GM23338 (cell line): ENCODE results near the gene FYCO1.

Experiments used
- CREB1 ChIP-seq: fragments of 250-450 bp; sonication (Bioruptor Pico); IDR thresholded peaks from 2 replicates; pipeline ENCODE4 v1.5.0; 2020; ENCODE audit warnings: low read depth, mild to moderate bottlenecking, moderate library complexity
- EZH2 ChIP-seq: fragments of 200-600 bp; sonication (generic); IDR thresholded peaks from one replicate; pipeline ENCODE4 v1.8.0; 2017; ENCODE audit warnings: antibody characterized with exemption, mild to moderate bottlenecking, low read depth; ENCODE audit not compliant: unreplicated experiment
- EZH2phosphoT487 ChIP-seq: fragments of 200-600 bp; sonication (generic); IDR thresholded peaks from one replicate; pipeline ENCODE4 v1.8.1; 2018; ENCODE audit warnings: antibody characterized with exemption; ENCODE audit not compliant: unreplicated experiment
- POLR2AphosphoS5 ChIP-seq: IDR thresholded peaks from 2 replicates; pipeline ENCODE4 v1.6.1; 2016; ENCODE audit warnings: antibody characterized with exemption, low read depth
- REST ChIP-seq: IDR thresholded peaks from one replicate; pipeline ENCODE4 v1.6.1; 2018; ENCODE audit warnings: antibody characterized with exemption; ENCODE audit not compliant: unreplicated experiment
- STAT1 ChIP-seq: IDR thresholded peaks from one replicate; pipeline ENCODE4 v1.6.1; 2016; ENCODE audit warnings: antibody characterized with exemption; ENCODE audit not compliant: unreplicated experiment
- ZNF114 ChIP-seq: fragments of 250-450 bp; sonication (Bioruptor Pico); IDR thresholded peaks from 2 replicates; pipeline ENCODE4 v1.5.0; 2020; ENCODE audit warnings: mild to moderate bottlenecking, moderate library complexity
- TF ChIP-seq, protein P1 (sequence below), 2 experiments: fragments of 200-600 bp in 1 of 2; sonication (generic) in 1 of 2; conservative IDR thresholded peaks; 2 replicates each; pipeline versions ENCODE4 v1.5.1 to v1.6.1; 2016 to 2017; ENCODE audit warnings: antibody characterized with exemption in 2 of 2, low read depth in 2 of 2, mild to moderate bottlenecking in 2 of 2, moderate library complexity in 1 of 2
- TF ChIP-seq, protein P2 (sequence below): IDR thresholded peaks from 2 replicates; pipeline ENCODE4 v1.6.1; 2016; ENCODE audit warnings: antibody characterized with exemption
- TF ChIP-seq, protein P3 (sequence below): fragments of 250-450 bp; sonication (Bioruptor Pico); IDR thresholded peaks from 2 replicates; pipeline ENCODE4 v1.5.0; 2020; ENCODE audit warnings: mild to moderate bottlenecking, moderate library complexity

GRCh38 chr3:45868650-45869049, 127.0 kb downstream of the FYCO1 start:
- TF ChIP-seq, protein P1, sequence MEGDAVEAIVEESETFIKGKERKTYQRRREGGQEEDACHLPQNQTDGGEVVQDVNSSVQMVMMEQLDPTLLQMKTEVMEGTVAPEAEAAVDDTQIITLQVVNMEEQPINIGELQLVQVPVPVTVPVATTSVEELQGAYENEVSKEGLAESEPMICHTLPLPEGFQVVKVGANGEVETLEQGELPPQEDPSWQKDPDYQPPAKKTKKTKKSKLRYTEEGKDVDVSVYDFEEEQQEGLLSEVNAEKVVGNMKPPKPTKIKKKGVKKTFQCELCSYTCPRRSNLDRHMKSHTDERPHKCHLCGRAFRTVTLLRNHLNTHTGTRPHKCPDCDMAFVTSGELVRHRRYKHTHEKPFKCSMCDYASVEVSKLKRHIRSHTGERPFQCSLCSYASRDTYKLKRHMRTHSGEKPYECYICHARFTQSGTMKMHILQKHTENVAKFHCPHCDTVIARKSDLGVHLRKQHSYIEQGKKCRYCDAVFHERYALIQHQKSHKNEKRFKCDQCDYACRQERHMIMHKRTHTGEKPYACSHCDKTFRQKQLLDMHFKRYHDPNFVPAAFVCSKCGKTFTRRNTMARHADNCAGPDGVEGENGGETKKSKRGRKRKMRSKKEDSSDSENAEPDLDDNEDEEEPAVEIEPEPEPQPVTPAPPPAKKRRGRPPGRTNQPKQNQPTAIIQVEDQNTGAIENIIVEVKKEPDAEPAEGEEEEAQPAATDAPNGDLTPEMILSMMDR (conservative IDR thresholded peaks at IDR 0.05; ENCODE audit: low read depth in 2 of 2): no peak
- TF ChIP-seq EZH2phosphoT487: no peak
- TF ChIP-seq POLR2AphosphoS5: no peak
- TF ChIP-seq EZH2: no peak
- TF ChIP-seq ZNF114 (CRISPR knock-in tag): no peak
- no peak for TF ChIP-seq STAT1
- TF ChIP-seq REST: no peak
- no peak for TF ChIP-seq CREB1 (CRISPR knock-in tag)
- TF ChIP-seq, protein P2, sequence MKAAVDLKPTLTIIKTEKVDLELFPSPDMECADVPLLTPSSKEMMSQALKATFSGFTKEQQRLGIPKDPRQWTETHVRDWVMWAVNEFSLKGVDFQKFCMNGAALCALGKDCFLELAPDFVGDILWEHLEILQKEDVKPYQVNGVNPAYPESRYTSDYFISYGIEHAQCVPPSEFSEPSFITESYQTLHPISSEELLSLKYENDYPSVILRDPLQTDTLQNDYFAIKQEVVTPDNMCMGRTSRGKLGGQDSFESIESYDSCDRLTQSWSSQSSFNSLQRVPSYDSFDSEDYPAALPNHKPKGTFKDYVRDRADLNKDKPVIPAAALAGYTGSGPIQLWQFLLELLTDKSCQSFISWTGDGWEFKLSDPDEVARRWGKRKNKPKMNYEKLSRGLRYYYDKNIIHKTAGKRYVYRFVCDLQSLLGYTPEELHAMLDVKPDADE: no peak
- TF ChIP-seq, protein P3, sequence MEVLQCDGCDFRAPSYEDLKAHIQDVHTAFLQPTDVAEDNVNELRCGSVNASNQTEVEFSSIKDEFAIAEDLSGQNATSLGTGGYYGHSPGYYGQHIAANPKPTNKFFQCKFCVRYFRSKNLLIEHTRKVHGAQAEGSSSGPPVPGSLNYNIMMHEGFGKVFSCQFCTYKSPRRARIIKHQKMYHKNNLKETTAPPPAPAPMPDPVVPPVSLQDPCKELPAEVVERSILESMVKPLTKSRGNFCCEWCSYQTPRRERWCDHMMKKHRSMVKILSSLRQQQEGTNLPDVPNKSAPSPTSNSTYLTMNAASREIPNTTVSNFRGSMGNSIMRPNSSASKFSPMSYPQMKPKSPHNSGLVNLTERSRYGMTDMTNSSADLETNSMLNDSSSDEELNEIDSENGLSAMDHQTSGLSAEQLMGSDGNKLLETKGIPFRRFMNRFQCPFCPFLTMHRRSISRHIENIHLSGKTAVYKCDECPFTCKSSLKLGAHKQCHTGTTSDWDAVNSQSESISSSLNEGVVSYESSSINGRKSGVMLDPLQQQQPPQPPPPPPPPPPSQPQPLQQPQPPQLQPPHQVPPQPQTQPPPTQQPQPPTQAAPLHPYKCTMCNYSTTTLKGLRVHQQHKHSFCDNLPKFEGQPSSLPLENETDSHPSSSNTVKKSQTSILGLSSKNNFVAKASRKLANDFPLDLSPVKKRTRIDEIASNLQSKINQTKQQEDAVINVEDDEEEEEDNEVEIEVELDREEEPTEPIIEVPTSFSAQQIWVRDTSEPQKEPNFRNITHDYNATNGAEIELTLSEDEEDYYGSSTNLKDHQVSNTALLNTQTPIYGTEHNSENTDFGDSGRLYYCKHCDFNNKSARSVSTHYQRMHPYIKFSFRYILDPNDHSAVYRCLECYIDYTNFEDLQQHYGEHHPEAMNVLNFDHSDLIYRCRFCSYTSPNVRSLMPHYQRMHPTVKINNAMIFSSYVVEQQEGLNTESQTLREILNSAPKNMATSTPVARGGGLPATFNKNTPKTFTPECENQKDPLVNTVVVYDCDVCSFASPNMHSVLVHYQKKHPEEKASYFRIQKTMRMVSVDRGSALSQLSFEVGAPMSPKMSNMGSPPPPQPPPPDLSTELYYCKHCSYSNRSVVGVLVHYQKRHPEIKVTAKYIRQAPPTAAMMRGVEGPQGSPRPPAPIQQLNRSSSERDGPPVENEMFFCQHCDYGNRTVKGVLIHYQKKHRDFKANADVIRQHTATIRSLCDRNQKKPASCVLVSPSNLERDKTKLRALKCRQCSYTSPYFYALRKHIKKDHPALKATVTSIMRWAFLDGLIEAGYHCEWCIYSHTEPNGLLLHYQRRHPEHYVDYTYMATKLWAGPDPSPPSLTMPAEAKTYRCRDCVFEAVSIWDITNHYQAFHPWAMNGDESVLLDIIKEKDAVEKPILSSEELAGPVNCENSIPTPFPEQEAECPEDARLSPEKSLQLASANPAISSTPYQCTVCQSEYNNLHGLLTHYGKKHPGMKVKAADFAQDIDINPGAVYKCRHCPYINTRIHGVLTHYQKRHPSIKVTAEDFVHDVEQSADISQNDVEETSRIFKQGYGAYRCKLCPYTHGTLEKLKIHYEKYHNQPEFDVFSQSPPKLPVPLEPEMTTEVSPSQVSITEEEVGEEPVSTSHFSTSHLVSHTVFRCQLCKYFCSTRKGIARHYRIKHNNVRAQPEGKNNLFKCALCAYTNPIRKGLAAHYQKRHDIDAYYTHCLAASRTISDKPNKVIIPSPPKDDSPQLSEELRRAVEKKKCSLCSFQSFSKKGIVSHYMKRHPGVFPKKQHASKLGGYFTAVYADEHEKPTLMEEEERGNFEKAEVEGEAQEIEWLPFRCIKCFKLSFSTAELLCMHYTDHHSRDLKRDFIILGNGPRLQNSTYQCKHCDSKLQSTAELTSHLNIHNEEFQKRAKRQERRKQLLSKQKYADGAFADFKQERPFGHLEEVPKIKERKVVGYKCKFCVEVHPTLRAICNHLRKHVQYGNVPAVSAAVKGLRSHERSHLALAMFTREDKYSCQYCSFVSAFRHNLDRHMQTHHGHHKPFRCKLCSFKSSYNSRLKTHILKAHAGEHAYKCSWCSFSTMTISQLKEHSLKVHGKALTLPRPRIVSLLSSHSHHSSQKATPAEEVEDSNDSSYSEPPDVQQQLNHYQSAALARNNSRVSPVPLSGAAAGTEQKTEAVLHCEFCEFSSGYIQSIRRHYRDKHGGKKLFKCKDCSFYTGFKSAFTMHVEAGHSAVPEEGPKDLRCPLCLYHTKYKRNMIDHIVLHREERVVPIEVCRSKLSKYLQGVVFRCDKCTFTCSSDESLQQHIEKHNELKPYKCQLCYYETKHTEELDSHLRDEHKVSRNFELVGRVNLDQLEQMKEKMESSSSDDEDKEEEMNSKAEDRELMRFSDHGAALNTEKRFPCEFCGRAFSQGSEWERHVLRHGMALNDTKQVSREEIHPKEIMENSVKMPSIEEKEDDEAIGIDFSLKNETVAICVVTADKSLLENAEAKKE (CRISPR knock-in tag): no peak
